Stimulated activated CD8-positive, alpha-beta memory T cell treated with anti-CD3 and anti-CD28 coated beads, Interleukin-4, amount 100 ng/mL, for 4 hours (primary cell): ENCODE data around the gene PCDHGC5.

Source experiments
- DNase-seq, 2 donors: peaks; one replicate each; pipeline ENCODE4 v3.0.0-alpha.2; 2020; ENCODE audit warnings: low read depth in 2 of 2, low spot score in 1 of 2

PCDHGC5 gene

GRCh38 chr5:141528291-141528984 is 39.6 kb downstream of the PCDHGC5 start:
- DNase-seq, result no peak

DNA sequence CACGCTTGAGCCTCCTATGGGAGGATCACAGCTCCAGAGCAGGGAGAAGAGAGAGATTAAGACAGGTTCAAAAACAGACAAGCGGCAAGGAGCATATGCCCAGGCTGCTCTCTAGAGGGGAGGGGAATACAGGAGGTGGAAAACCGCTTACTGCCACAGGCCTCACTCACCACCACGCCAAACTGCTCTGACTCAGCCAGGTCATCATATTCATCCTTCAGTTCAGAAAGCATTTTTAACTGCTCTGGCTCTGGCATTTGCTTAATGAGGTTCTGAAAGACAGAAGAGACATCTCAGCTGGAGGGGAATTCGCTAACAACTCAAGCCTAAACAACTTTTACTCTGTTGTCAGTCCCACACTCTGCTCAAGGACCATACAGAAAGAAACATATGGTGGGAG is 40.1 kb downstream of the PCDHGC5 start:
- no peak for DNase-seq

- no peak for DNase-seq
These were observed 41.0 kb downstream of the PCDHGC5 start for GRCh38 chr5:141529873-141530272.

DNA sequence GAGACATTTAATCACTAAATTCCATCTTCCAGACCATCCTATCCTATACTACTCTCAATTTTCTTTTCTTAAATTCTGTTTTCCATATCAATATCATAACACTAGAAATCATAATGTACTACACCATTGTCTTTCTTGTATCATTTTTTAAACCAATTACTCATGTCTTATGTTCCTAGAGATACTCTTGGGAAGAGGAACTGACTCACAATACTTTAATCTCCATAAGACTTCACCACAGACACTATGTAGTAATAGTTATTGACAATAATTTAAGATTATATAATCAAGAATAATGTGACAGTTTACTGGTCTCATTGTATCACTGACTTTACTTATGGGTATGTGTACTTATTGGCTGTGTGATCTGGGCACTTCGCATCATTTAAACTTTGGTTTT is 43.8 kb downstream of the PCDHGC5 start:
- DNase-seq, result no peak

DNA sequence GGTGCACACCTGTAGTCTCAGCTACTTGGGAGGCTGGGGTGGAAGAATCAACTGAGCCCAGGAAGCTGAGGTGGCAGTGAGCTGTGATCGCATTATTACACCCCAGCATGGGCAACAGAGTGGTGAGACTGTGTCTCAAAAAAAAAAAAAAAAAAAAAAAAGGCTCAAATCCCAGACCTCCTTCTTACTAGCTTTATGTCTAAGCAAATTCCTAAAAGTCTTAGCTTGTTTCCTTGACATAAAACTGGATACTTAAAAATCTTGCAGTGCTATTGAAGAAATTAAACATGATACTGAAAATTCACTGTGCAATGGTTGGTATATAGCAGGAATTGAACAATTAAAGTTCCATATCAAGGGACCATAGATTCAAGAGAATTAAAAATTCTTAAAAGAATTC is 45.0 kb downstream of the PCDHGC5 start:
- DNase-seq, result no peak

GRCh38 chr5:141534492-141535213 is 45.8 kb downstream of the PCDHGC5 start:
- no peak for DNase-seq
